ENCODE results near the gene S100A9.

Gene S100A9

GRCh38 chr1:153339802-153340201 is 17.9 kb upstream of the S100A9 start:
- Histone ChIP-seq H4K20me1 (ENCODE audit: insufficient read depth) (no peaks in the 10 kb centered on the region), H3K79me2 (ENCODE audit: insufficient read depth, low read depth) (0 out of 2 replicates have a peak, but pooled peaks cover 8% of the 10 kb centered on the region), H3K27ac (no peak overlapping the region), H3K27me3 (ENCODE audit: insufficient read depth, low read depth) (no peaks in the 10 kb centered on the region), H3K36me3 (ENCODE audit: insufficient read depth) (no peaks in the 10 kb centered on the region), H3K9ac (no peak overlapping the region), H2AFZ (ENCODE audit: low read depth) (no peak overlapping the region), H3K4me3 (IDR thresholded peaks at IDR 0.05; ENCODE audit: insufficient read depth, low read depth, low read length) (no peak overlapping the region), H3K4me1 (ENCODE audit: low read depth, poor library complexity, severe bottlenecking) (peaks cover 54% of the 10 kb centered on the region), H3K4me2 (no peak overlapping the region)
- TF ChIP-seq, protein P1, sequence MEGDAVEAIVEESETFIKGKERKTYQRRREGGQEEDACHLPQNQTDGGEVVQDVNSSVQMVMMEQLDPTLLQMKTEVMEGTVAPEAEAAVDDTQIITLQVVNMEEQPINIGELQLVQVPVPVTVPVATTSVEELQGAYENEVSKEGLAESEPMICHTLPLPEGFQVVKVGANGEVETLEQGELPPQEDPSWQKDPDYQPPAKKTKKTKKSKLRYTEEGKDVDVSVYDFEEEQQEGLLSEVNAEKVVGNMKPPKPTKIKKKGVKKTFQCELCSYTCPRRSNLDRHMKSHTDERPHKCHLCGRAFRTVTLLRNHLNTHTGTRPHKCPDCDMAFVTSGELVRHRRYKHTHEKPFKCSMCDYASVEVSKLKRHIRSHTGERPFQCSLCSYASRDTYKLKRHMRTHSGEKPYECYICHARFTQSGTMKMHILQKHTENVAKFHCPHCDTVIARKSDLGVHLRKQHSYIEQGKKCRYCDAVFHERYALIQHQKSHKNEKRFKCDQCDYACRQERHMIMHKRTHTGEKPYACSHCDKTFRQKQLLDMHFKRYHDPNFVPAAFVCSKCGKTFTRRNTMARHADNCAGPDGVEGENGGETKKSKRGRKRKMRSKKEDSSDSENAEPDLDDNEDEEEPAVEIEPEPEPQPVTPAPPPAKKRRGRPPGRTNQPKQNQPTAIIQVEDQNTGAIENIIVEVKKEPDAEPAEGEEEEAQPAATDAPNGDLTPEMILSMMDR (conservative IDR thresholded peaks at IDR 0.05; ENCODE audit: low read depth, low read length) = no peak

DNA sequence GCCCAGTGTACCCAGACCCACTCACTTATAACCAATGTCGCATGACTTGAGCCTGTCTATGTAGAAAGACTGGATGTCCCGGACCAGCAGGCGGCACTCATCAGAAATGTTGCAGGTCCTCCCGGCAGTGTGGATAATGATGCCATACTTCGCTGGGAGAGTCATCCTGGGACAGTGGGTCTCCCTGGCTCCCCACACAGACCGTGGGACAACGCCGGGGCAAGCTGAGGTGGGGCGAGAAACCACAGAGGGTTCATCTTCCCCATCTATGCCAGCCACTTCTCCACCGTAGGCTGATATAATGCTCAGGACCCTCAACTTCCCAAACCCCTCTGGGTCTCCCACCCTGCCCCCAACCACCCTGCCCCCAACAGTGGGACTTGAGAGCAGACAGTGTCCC is 17.3 kb upstream of the S100A9 start:
- no peak overlapping the region for H3K27ac ChIP-seq
- no peak overlapping the region for H3K4me3 ChIP-seq (IDR thresholded peaks at IDR 0.05; ENCODE audit: insufficient read depth, low read depth, low read length)
- 0 out of 2 replicates have a peak, but pooled peaks cover 8% of the 10 kb centered on the region for H3K79me2 ChIP-seq (ENCODE audit: insufficient read depth, low read depth)
- H4K20me1 ChIP-seq (ENCODE audit: insufficient read depth) = no peaks in the 10 kb centered on the region
- H3K36me3 ChIP-seq (ENCODE audit: insufficient read depth) = no peaks in the 10 kb centered on the region
- no peak overlapping the region for H3K4me2 ChIP-seq
- TF ChIP-seq, protein P1 (conservative IDR thresholded peaks at IDR 0.05; ENCODE audit: low read depth, low read length) = no peak
- peaks cover 60% of the 10 kb centered on the region for H3K4me1 ChIP-seq (ENCODE audit: low read depth, poor library complexity, severe bottlenecking)
- H3K9ac ChIP-seq = no peak overlapping the region
- H2AFZ ChIP-seq (ENCODE audit: low read depth) = no peak overlapping the region
- no peaks in the 10 kb centered on the region for H3K27me3 ChIP-seq (ENCODE audit: insufficient read depth, low read depth)

- H3K4me2 ChIP-seq = peak overlapping the region; percentile 72; the same call in 1 of the 2 replicates
Observed at GRCh38 chr1:153341431-153341934, 16.2 kb upstream of the S100A9 start.

DNA sequence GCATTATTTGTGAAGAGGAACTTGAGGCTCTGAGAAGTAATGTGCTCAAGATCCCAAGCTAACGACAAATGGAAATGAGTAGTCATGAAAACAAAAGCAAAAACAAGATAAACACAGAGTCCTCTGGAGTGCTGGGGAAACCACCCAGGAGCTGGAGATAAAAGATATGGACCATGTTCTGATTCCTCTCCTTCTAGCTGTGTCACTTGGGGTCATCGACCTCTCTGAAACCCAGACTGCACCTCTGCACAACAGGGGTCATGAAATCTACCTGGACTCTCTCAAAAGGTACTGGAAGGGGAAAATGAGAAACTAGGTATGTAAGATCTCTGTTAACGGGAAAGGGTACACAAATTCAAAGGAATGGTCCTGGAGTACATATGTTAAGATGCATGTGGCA is 15.5 kb upstream of the S100A9 start:
- H3K27me3 ChIP-seq (ENCODE audit: insufficient read depth, low read depth) = no peaks in the 10 kb centered on the region
- peak overlapping the region; percentile 61; the same call in 1 of the 2 replicates for H2AFZ ChIP-seq (ENCODE audit: low read depth)
- no peaks in the 10 kb centered on the region for H3K36me3 ChIP-seq (ENCODE audit: insufficient read depth)
- H3K4me1 ChIP-seq (ENCODE audit: low read depth, poor library complexity, severe bottlenecking) = peaks cover 67% of the 10 kb centered on the region
- no peak overlapping the region for H3K4me3 ChIP-seq (IDR thresholded peaks at IDR 0.05; ENCODE audit: insufficient read depth, low read depth, low read length)
- peak overlapping the region; percentile 72 for H3K4me2 ChIP-seq
- H3K27ac ChIP-seq = peak overlapping the region; percentile 89
- H4K20me1 ChIP-seq (ENCODE audit: insufficient read depth) = no peaks in the 10 kb centered on the region
- 0 out of 2 replicates have a peak, but pooled peaks cover 8% of the 10 kb centered on the region for H3K79me2 ChIP-seq (ENCODE audit: insufficient read depth, low read depth)
- H3K9ac ChIP-seq = no peak overlapping the region; the same call in 1 of the 2 replicates
- TF ChIP-seq, protein P1 (conservative IDR thresholded peaks at IDR 0.05; ENCODE audit: low read depth, low read length) = no peak

More at GRCh38 chr1:153341431-153341934, 16.2 kb upstream of the S100A9 start:
- H3K27me3 ChIP-seq (ENCODE audit: insufficient read depth, low read depth) = no peaks in the 10 kb centered on the region
- peaks cover 67% of the 10 kb centered on the region for H3K4me1 ChIP-seq (ENCODE audit: low read depth, poor library complexity, severe bottlenecking)
- H4K20me1 ChIP-seq (ENCODE audit: insufficient read depth) = no peaks in the 10 kb centered on the region
- H3K36me3 ChIP-seq (ENCODE audit: insufficient read depth) = no peaks in the 10 kb centered on the region
- H2AFZ ChIP-seq (ENCODE audit: low read depth) = no peak overlapping the region
- TF ChIP-seq, protein P1 (conservative IDR thresholded peaks at IDR 0.05; ENCODE audit: low read depth, low read length) = no peak
- H3K79me2 ChIP-seq (ENCODE audit: insufficient read depth, low read depth) = 0 out of 2 replicates have a peak, but pooled peaks cover 8% of the 10 kb centered on the region
- H3K27ac ChIP-seq = no peak overlapping the region
- H3K9ac ChIP-seq = no peak overlapping the region
- no peak overlapping the region for H3K4me3 ChIP-seq (IDR thresholded peaks at IDR 0.05; ENCODE audit: insufficient read depth, low read depth, low read length)

Measured in KMS-11 (cell line).